AG04450 (cell line): ENCODE data around the gene OR51I1. TPM values are rescaled to one million over a fixed set of nuclear protein-coding genes. Genes with fewer than 3 reads are reported as not detected.

Experiments used
- CTCF ChIA-PET: fragments of 300-600, 350-600 bp; formaldehyde crosslinking; extraction: SDS; loops from one replicate; lab custom pipeline; 2022; ENCODE audit warnings: antibody characterized with exemption, inconsistent platforms; lab: Charles Lee
- POLR2A ChIA-PET: fragments of 350-600 bp; formaldehyde crosslinking; extraction: SDS; loops from one replicate; lab custom pipeline; 2021; ENCODE audit warnings: antibody characterized with exemption, inconsistent platforms; lab: Yijun Ruan, JAX
- DNase-seq: peaks from one replicate; pipeline ENCODE4 v3.0.0-alpha.2; 2011; ENCODE audit warnings: low read depth, low spot score
- H3K27ac ChIP-seq: one replicate; pipeline ENCODE4 v1.5.1; 2012; ENCODE audit warnings: low read depth, low read length, control low read depth
- H3K27me3 ChIP-seq: one replicate; pipeline ENCODE4 v1.6.0; 2012; ENCODE audit warnings: low read length; ENCODE audit not compliant: control insufficient read depth, insufficient read depth
- H3K4me3 ChIP-seq: 2 replicates; pipeline ENCODE4 v1.5.1; 2011; ENCODE audit warnings: mild to moderate bottlenecking, low read depth, low read length, control low read depth
- H3K9me3 ChIP-seq: 2 replicates; pipeline ENCODE4 v1.5.1; 2012; ENCODE audit warnings: low read length; ENCODE audit not compliant: control insufficient read depth, insufficient read depth
- CTCF ChIP-seq: IDR thresholded peaks from 2 replicates; pipeline ENCODE4 v1.5.1; 2011; ENCODE audit warnings: low read depth, low read length, control low read depth, inconsistent platforms
- polyA plus RNA-seq: library from polyadenylated mRNA; depleted of rRNA; stranded (reverse); fragments of >200 nt; gene quantifications from 2 replicates; pipeline ENCODE4 v1.2.3, GENCODE V29; 2011; rRNA removed

The OR51I1 gene
- polyA plus RNA-seq, 1 experiment: not detected

GRCh38 chr11:5421811-5422210, 19.5 kb downstream of the OR51I1 start, which contains the start of gene OR51Q1:
Gene OR51Q1, plus strand, starts transcription at chr11:5422111. Its CDS starts 90 bp downstream, at chr11:5422201.
- TF ChIP-seq CTCF: no peak
- H3K27ac ChIP-seq: no peak within 1 kb of the TSS
- no peaks in the 10 kb centered on the region for H3K27me3 ChIP-seq
- ChIA-PET CTCF (no interaction called here), POLR2A (no interaction called here)
- no peak within 1 kb of the TSS for H3K4me3 ChIP-seq
- H3K9me3 ChIP-seq: no peaks in the 10 kb centered on the region
- no peak for DNase-seq

- ChIA-PET CTCF (interaction anchor here (0.6 kb wide), 1 partner anchor 12 kb away, joined by 3 read pairs; no protein-coding TSS in a partner anchor), POLR2A (no interaction called here)
- no peak overlapping the region for H3K4me3 ChIP-seq
- DNase-seq: no peak
- no peak overlapping the region for H3K27ac ChIP-seq
- H3K9me3 ChIP-seq: no peaks in the 10 kb centered on the region
- H3K27me3 ChIP-seq: no peaks in the 10 kb centered on the region
- no peak for TF ChIP-seq CTCF
Observed at GRCh38 chr11:5420993-5421392, 20.3 kb downstream of the OR51I1 start.

GRCh38 chr11:5405173-5405572, 36.1 kb downstream of the OR51I1 start:
- Histone ChIP-seq H3K4me3 (no peak overlapping the region), H3K27ac (no peak overlapping the region), H3K27me3 (no peaks in the 10 kb centered on the region), H3K9me3 (no peaks in the 10 kb centered on the region)
- ChIA-PET POLR2A (no interaction called here), CTCF (no interaction called here)
- no peak for TF ChIP-seq CTCF
- no peak for DNase-seq

GRCh38 chr11:5398936-5399335, 42.4 kb downstream of the OR51I1 start:
- no peak overlapping the region for H3K4me3 ChIP-seq
- no peak for TF ChIP-seq CTCF
- no peak for DNase-seq
- H3K27ac ChIP-seq: no peak overlapping the region
- POLR2A ChIA-PET: no interaction called here
- H3K27me3 ChIP-seq: no peaks in the 10 kb centered on the region
- CTCF ChIA-PET: no interaction called here
- H3K9me3 ChIP-seq: no peaks in the 10 kb centered on the region

- no peak overlapping the region for H3K27ac ChIP-seq
- no peak for DNase-seq
- POLR2A ChIA-PET: no interaction called here
- CTCF ChIA-PET: no interaction called here
- no peak overlapping the region for H3K4me3 ChIP-seq
- no peaks in the 10 kb centered on the region for H3K9me3 ChIP-seq
- no peaks in the 10 kb centered on the region for H3K27me3 ChIP-seq
- no peak for TF ChIP-seq CTCF
Observed at GRCh38 chr11:5394091-5394490, 47.2 kb downstream of the OR51I1 start.

Other genes with a start within 250 kb of the OR51I1 start
- not detected in 2 replicates for gene OR51V1, start 240.8 kb downstream of the OR51I1 start, polyA plus RNA-seq
- gene HBB, start 214.4 kb downstream of the OR51I1 start, polyA plus RNA-seq: 0.22 and 0.26 TPM in 2 replicates
- gene HBD, start 207.0 kb downstream of the OR51I1 start, polyA plus RNA-seq: 42.2 and 59.0 TPM in 2 replicates
- 0.41 and 0.45 TPM in 2 replicates for gene HBG1, start 191.7 kb downstream of the OR51I1 start, polyA plus RNA-seq
- gene HBG2, start 186.7 kb downstream of the OR51I1 start, polyA plus RNA-seq: 2.0 and 2.2 TPM in 2 replicates
- gene HBE1, start 171.6 kb downstream of the OR51I1 start, polyA plus RNA-seq: 8.3 TPM in 2 replicates
- gene OR51B4, start 139.6 kb downstream of the OR51I1 start, polyA plus RNA-seq: 0.67 and 0.82 TPM in 2 replicates
- not detected in 2 replicates for gene OR51B2, start 117.2 kb downstream of the OR51I1 start, polyA plus RNA-seq
- 0.56 and 0.84 TPM in 2 replicates for gene OR51B5, start 98.0 kb downstream of the OR51I1 start, polyA plus RNA-seq
- gene OR51B6, start 90.0 kb downstream of the OR51I1 start, polyA plus RNA-seq: not detected in 2 replicates
- gene OR51M1, start 57.7 kb downstream of the OR51I1 start, polyA plus RNA-seq: 0.06 and 0.12 TPM in 2 replicates
- not detected in 2 replicates for gene OR51Q1, start 19.4 kb downstream of the OR51I1 start, polyA plus RNA-seq
- gene OR51I2, start 7.8 kb upstream of the OR51I1 start, polyA plus RNA-seq: not detected in 2 replicates
- gene OR52D1, start 47.2 kb upstream of the OR51I1 start, polyA plus RNA-seq: not detected in 2 replicates
- gene UBQLN3, start 68.4 kb upstream of the OR51I1 start, polyA plus RNA-seq: not detected in 2 replicates
- gene UBQLNL, start 75.2 kb upstream of the OR51I1 start, polyA plus RNA-seq: 0.31 and 0.42 TPM in 2 replicates
- gene OR52H1, start 107.0 kb upstream of the OR51I1 start, polyA plus RNA-seq: 0.10 TPM in 1 of 2 replicates, not detected in the other
- gene OR52B6, start 139.4 kb upstream of the OR51I1 start, polyA plus RNA-seq: not detected in 2 replicates
- 5.7 and 6.8 TPM in 2 replicates for gene TRIM6, start 155.1 kb upstream of the OR51I1 start, polyA plus RNA-seq
- gene TRIM34, start 183.5 kb upstream of the OR51I1 start, polyA plus RNA-seq: 12.8 and 18.3 TPM in 2 replicates
- 46.3 and 53.3 TPM in 2 replicates for gene TRIM5, start 243.6 kb upstream of the OR51I1 start, polyA plus RNA-seq
- 79.9 and 100 TPM in 2 replicates for gene TRIM22, start 248.3 kb upstream of the OR51I1 start, polyA plus RNA-seq